ENCODE data around the gene HIF1AN.

The HIF1AN gene

DNA sequence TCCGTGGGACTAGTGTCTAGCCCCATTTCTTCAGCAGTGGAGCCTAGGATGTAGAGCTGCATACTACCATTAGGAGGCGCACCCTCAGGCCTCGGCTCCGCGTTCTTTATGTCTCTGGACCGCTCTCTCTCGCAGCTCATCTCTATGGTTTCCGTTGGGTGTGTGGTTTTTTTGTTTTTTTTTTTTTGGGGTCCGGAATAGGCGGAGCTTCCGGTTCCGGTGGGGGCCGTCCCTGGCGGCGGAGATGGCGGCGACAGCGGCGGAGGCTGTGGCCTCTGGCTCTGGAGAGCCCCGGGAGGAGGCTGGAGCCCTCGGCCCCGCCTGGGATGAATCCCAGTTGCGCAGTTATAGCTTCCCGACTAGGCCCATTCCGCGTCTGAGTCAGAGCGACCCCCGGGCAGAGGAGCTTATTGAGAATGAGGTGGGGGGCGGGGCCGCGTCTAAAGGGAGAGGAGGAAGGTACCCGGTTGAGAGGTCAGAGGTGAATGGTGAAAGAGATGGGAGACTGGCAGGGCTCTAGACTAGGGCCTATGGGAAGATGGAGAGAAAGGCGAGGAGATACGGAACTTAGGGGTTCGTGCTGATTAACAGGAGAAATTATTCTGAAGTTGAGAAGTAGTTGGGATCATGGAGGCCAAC lies at the start of gene HIF1AN:
Gene HIF1AN, plus strand, starts transcription at position 229 of the 639 bp plus-strand sequence. Its CDS starts 16 bp downstream, at position 245.
- peak; percentile 42 to 66 (median 56) for DNase-seq (ENCODE audit: low read depth in 2 of 3, low spot score in 2 of 3)

DNA sequence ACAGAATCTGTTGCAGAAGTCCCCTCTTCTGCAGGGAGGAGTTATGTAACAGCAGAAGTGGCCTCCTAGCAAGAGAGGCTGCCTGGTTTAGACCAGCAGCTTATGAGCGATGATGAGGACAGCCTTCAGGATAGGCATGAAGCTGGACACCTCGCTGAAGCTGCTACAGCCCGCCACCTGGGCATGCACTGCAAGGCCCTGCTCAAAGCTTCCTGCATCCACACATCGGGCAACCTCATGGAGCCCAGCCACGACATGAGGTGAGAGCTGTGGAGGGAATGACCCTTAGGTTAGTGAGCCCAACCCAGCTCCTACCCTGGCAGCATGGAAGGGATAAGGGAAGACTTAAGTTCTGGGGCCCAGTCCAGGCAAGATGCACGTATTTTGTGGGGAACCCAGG lies 48.2 kb upstream of the HIF1AN start:
- no peak for DNase-seq (ENCODE audit: low read depth in 2 of 3, low spot score in 2 of 3)

DNA sequence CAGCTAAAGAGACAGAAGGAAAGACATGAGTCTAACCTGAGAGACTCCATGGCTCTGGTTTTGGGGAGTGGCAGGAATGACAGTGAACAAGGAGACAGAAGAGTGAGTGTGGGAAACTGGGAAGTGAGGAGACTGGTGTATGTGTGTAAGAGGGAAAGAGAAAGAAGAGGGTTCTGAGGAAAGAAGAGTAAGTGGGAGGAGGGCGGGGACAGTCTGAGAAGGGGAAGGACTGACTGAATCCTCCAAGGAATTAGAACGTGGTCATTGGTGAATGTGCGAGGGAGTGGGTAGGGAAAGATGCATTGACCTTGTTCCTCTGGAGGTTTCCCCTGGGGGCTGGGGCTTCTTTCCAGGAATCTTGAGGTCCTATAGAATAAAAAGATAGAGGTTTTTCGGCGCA lies 46.3 kb upstream of the HIF1AN start:
- no peak for DNase-seq (ENCODE audit: low read depth in 2 of 3, low spot score in 2 of 3)

DNA sequence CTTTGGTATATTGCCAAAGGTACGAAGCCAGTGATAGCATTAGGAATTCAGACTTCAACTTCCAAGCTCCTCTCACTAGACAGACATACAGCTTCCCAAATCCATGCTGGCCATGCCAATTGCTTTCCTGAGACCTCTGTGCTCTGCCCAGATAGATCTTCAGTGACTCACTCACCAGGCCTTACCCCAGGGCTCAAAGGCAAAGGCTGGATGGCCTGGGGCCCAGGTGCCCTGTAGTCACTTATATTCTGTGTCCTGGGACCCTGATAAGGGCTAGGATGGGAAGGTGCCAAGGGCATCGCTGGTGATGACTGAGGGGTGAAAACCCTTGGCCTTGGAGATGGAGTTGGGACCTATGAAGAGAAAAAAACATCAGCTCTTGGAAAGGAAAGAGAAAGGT lies 45.2 kb upstream of the HIF1AN start:
- no peak for DNase-seq (ENCODE audit: low read depth in 2 of 3, low spot score in 2 of 3)

DNA sequence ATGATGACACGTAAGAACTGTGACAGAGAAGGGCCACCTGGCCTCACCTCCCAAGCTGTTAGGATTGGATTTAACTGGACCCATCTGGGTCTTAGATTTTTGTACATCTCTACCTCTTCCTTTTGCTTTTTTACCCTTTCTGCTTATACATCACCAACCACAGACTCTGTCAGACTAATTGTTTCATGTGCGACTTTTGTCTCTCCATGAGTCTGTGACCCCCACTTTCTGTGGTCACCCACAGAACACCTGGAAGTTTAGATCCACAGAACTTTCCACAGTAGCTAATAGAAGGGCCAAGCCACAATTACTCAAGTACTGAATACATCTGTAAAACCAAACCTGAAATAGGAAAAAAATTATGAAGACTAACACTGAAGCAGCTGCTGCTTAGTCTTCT lies 39.2 kb upstream of the HIF1AN start:
- DNase-seq (ENCODE audit: low read depth in 2 of 3, low spot score in 2 of 3) = no peak

DNA sequence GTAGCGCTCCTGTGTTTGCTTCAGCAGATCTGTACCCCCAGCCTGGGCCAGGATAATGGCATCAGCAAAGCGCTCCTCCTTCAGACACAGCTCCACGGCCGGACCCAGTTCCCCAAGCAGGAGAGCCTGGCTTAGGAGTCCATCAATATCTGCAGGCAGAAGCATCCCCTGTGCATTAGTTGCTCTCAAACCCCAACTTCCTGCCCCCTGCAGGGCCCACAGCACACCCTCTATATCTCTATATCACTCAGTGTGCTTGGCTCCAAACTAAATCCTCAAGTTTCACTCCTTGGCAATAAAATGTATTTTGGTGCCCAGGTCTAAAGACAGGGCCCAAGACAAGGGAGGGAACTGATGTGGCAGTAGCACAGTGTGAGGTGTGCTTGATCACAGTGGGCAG lies 37.7 kb upstream of the HIF1AN start:
- DNase-seq (ENCODE audit: low read depth in 2 of 3, low spot score in 2 of 3) = no peak

DNA sequence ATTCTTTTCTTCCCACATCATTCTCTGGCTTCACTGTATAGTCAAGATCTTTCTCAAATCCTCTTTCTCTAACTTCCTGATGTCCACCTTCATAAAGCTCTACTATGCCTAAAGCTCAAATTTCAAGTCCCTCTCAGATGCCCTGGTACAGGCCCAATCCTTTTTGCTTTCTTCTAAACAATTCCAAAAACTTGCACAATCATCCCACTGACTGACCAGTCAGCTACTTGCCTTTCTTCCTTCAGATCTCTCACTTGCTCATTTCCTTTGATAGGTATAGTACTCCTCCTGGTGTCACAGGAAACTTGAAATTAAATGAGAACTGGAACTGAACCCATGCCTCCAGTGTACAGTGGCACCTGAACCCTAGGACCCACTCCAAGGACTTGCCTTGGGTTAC lies 34.3 kb upstream of the HIF1AN start:
- no peak for DNase-seq (ENCODE audit: low read depth in 2 of 3, low spot score in 2 of 3)

DNA sequence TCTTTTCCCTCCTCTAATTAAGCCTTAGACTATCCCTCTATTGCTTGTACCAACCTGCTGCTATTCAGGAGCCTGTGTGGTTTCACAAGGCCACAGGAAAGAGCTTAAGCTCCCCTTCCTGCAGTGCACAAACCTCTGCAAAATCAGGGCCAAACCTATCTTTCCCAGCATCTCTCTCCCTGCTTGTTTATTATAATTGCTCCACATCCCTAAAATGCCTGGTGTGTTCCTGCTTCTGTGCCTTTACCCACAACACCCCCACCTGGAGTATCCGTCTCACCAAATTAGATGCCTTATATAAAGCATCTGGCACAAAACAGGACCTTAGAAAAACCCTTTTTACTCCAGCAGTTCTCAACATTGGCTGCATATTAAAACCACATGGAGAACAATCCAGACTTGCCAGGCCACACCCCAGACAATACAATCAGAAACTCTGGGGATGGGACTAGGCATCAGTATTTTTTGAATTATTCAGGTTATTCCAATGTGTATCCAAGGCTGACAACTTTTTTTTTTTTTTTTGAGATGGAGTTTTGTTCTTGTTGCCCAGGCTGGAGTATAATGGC lies 32.7 kb upstream of the HIF1AN start:
- no peak for DNase-seq (ENCODE audit: low read depth in 2 of 3, low spot score in 2 of 3)

DNA sequence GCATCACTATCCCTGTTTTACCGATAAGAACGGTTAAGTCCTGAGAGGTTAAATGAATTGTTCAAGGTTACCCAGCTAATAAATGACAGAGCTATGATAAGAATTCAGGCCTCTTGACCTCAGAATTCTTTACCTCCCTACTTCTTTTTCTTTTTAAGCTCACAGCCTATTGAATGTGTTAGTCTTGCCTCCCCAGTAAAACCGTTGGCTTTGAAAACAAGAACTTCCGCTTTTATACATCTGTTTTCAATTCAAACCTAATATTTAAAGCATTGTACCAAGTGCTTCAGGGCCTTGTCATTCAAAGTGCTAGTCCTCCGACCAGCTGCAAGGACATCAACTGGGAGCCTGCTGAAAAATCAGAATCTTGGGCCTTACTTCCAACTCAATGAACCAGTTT lies 31.6 kb upstream of the HIF1AN start:
- DNase-seq (ENCODE audit: low read depth in 2 of 3, low spot score in 2 of 3) = no peak

DNA sequence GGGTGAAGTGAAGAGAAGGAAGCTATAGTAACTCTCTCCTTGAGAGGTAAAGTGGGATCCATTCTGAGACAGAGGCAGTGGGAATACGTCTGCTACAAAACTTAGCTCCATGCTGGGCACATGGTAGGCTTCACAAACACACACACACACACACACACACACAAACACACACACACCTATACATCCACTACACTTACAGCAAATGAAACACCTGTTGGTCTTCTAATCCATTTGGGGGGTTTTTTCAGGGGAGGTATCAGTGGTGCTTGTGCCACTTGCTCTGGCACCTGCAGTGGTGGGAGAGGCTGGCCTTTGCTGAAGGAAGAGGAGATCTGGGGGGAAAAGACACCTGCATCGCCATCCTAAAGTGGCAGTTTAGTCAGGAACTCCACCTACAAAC lies 30.6 kb upstream of the HIF1AN start:
- DNase-seq (ENCODE audit: low read depth in 2 of 3, low spot score in 2 of 3) = no peak

DNA sequence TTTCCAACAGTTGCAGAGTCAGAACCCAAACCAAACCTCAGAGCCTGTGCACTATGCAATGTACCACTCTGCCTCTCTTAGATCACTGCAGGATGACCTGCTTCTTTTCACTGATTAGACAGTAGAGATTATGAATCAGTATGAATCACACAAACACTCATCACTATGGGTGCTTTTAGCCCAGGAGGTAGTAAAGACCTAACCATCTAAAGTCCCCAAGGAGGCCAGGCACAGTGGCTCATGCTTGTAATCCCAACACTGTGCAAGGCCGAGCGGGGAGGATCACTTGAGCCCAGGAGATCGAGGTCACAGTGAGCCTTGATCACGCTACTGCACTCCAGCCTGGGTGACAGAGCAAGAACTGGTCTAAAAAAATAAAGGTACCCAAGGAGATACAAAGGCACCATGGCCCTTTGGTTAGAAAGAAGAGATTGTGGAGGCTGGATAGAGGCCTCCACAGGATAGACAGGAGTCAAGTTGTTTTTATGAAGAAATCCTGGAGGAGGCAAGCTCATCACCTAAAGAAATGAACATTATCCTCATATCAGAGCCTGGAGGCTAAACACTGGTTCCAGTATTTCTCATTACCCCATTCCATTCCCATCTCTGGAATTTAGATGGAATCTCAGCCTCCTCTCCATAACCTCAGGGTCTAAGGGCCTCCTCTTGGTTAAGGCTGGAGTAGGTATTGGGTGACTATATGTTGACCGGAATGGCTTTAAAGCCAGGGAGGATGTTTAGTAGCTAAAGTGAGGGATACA lies 29.0 kb upstream of the HIF1AN start:
- DNase-seq (ENCODE audit: low read depth in 2 of 3, low spot score in 2 of 3) = no peak

DNA sequence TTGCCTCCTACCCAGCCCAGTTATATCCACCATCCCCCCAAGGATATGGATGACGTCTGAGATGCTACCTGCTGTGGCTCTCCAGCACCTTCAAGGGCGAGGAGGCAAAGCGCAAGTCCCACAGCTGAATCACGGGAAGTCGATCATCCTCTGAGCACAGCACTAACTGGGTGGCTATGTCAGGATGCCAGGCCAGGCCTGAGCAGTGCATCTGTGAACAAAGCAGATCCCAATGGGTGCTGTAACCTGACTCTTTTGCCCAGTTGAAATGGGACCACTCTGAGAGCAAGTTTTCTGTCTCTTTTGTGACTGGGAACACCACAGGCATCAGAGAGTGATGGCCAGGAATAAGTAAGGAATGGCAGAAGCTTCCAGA lies 28.4 kb upstream of the HIF1AN start:
- DNase-seq (ENCODE audit: low read depth in 2 of 3, low spot score in 2 of 3) = no peak

DNA sequence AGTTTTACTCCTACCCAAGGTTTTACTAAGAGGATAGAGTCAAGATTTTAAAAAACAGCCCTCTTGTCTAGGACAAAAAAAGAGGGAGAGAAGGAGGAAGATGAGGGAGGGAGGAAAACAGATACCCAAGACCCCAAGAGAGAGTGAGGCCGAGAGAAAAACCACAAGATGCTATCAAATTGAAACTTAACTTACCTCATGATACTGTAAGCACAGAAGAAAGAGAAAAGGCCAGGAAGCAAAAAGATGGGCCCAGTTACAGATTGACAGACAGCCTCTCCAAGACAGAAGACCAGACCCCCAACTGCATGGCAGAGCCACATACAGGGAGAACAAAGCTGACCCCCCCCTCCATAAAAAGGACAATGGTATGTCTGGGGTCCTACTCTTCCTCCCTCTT lies 27.5 kb upstream of the HIF1AN start:
- no peak for DNase-seq (ENCODE audit: low read depth in 2 of 3, low spot score in 2 of 3)

DNA sequence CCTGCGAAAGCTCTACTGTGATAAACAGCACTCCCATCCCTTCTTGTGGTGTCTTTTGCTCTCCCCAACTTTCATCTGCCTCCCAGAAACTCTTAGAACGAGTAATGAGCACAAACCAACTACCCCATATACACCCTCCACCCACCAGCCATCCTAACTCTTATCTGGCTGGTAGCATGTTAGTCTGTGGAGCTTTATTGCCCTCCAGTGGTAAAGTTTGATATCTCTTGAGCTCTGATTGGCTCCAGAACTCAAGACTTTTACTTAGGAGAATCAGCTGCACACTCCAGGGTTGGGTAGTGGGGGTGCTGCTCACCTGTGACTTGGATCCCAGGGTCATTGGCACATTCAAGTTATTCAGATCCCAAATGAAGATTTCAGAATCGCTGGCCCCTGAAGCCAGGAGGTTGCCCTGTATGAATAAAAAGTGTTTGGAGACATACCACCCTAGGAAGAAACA lies 27.0 kb upstream of the HIF1AN start:
- no peak for DNase-seq (ENCODE audit: low read depth in 2 of 3, low spot score in 2 of 3)

DNA sequence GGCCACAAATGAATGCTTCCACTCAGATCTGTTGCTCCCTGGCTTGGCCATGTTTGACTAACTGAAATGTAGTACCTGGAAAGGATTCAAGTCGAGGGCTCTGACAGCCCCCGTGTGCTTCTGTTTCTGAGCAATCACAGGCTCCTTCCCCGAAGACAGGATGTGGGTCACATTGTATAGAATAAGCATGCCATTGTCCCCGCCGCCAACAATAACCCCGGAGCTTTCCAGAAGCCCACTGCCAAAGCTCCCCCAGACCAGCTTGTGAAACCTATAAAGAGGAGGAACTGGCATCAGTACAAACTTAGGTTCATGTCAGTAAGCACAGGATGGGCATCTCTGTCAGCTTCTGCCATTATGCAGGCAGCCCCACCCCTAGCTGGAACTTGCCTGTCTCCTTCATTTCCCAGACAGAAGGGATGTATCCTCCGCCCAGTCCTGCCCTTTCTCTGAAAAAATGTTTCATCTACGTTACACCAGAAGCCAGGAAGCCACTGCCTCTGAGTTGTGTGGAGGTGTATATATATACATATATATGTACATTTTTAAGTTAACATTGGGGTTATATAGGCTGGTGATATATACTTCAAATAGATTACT lies 26.4 kb upstream of the HIF1AN start:
- no peak for DNase-seq (ENCODE audit: low read depth in 2 of 3, low spot score in 2 of 3)

DNA sequence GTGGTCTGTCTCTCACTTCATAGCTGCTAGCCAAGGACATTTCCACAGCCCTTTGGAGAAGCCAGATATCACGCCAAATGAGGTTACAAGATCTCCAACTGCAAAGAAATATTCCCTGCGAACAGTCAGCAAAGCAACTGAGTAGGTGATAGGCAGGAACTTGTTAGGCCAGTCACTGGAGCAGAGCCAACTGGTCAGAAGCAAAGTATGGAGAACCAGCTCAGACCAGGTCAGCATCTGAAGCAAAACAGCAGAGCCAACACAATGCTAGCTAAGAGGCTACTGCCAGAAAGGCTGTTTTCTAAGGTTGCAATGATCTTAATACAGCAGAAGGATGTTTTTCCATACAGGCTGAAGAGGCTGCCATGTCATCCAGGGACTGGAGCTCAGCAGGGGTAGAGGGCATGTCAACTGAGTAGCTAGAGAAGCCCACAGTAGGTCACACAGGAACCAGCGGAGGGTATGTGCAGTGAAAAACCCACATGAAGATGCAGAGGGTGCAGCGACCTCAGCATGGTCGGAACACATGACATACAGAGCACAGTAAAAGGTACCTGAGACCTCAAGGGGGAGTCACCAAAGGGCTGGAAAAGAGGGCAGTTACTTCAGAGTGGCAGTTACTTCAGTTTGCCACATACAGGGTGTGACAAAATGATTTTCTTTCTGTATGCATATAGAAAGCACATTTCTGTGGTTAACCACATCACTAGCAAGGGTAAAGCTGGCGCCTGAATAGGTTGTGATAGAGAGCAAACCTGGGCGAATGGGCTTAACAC lies 25.0 kb upstream of the HIF1AN start:
- DNase-seq (ENCODE audit: low read depth in 2 of 3, low spot score in 2 of 3) = peak in 1 of 3 experiments; percentile 31

DNA sequence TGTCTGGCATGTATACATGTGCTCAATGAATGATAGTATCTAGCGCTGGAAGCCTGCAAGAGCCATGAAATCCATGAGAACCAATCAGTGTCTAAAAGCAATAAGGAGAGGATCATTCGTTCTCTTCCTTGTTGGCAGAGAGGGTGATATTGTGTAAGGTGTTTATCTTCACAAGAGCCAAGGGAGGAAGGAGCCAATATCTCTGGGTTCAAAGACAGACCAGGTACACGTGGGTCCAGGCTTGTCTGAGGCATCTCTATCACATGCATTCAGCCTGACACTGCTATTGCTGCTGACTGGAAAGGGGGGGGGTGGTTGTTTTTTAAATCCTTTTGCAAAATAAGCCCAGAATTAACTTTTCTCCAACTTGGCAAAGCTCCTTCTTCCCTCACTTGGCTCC lies 20.1 kb upstream of the HIF1AN start:
- no peak for DNase-seq (ENCODE audit: low read depth in 2 of 3, low spot score in 2 of 3)

DNA sequence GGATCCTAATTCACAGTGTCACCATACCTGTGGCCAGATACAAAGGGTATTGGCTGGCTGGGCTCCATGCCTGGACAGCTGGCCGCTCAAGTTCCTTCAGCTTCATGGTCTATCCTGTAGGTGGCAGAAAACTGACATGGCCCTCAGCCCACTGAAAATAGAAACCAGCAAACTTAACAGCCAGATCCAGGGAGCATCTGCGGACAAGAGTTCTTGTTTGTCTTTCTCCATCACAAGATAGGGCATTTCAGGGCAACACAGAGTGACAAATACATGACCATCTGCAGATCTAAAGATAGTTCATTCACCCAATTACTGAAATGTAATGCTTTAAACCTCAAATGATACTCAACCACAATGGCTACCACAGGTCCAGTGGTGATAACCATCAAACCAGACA lies 18.9 kb upstream of the HIF1AN start:
- no peak for DNase-seq (ENCODE audit: low read depth in 2 of 3, low spot score in 2 of 3)

DNA sequence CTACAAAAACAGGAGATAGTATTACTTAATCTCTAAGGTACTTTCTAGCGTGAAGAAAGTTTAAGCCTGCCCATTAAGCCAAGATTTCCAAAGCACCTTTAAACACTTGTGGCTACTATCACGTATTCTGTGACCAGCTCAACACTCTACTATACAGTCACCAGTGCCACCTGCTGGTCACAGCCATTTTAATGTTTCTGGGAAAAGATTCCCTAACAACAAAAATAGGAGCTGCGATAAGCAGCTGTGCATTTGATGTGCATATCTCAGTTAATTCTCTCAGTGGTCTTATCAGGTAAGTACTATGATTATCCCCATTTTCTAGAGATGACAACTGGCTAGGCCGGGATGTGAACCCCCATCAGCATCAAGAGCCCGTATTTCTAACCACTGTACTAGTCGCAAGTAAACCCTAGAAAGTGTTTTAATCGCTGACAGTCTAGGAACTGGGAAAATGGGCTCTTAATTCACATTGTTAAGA lies 16.9 kb upstream of the HIF1AN start:
- no peak for DNase-seq (ENCODE audit: low read depth in 2 of 3, low spot score in 2 of 3)

DNA sequence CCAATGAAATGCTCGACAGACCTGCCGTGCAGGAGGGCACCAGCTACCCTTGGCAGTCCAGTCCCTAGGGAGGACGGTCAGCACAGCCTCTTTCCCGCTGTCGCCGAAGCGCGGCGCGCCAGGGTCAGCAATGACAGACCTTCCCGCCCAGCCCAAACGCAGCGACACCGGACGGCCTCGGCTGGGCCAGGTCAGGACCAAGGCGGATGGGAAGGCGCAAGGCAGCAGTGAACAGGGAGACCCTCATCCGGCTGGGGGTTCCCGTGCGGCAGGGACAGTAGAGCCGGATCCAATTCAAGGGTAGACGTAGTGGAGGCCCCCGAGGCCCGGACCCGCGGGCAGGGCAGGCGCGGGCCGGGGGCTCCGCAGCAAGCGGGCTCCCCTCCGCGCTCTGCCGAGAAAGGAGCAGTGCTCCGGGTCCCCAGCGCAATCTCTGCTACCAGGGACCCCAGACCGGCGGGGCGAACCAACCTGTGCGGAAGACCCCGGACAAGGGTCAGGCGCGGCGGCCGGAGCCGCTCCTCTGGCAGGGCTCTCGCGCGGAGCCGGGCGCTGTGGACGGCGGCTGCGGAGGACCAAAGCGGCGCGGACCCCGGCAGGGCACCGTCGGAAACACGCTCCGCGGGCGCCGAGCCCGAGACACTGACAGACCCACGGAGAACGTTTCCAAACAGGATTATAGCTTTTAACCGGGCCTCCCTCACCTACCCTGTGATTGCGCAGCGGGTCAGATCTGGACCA lies 16.3 kb upstream of the HIF1AN start, which contains the start of gene SEC31B:
Gene SEC31B, minus strand, starts transcription at position 551 of the 741 bp plus-strand sequence. CDS start 2,909 bp downstream, outside the sequence.
- DNase-seq (ENCODE audit: low read depth in 2 of 3, low spot score in 2 of 3) = no peak
